Measurements from ENCODE around the gene RSU1.
A peak's percentile ranks its signal among the peaks of the same experiment; 100 is the strongest.

RSU1 gene

DNA sequence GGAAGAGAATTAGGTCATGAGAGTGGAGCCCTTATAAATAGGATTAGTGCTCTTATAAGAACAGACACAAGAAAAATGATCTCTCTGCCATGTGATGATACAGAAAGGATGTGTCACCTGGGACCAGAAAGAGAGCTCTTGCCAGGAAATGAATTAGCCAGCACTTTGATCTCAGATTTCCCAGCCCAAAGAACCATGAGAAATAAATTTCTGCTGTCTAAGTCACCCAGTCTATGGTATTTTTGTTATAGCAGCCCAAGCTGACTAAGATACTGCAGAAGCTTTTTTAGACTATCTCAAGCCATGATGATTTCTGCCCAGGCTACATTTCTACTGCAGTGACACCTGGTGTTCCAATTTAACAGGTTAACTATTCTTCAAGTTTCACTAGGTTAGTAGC is 84.8 kb downstream of the RSU1 start:
- no peak for DNase-seq

DNA sequence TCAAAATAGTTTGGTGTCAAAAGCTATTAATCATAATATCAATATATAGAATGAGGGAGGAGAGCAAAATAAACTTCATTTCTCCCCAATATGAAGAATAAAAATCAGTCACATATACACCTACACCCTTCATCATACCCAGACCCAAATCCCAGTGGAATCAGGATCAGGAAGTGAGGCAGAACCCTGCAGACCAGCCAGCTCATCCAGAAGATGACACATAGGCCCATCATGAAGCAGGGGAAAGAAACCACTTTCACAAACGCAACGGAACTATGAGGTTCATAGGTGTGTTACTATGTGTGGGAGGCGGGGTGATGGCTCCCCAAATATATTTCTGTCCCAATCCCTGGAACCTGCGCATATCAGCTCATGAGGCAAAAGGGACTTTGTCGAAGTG is 89.0 kb downstream of the RSU1 start:
- no peak for DNase-seq

DNA sequence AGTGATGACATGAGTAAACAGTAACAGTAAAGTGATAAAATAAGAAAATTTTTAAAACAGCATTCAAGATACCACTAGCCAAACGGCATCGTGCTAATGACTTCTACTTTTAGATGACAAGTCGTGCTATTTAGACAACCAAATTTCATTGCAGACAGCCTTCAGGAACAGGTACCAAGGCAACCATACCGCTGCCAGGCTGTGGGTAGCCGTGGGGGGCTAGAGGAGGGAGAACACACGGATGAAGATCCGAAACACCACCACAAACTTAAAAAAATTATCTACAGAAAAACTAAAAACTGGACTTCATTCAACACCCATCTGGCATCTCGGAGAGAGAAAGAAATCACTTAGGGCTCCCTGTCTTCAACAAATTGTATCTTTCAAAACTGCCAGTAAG is 89.6 kb downstream of the RSU1 start:
- DNase-seq, result no peak

DNA sequence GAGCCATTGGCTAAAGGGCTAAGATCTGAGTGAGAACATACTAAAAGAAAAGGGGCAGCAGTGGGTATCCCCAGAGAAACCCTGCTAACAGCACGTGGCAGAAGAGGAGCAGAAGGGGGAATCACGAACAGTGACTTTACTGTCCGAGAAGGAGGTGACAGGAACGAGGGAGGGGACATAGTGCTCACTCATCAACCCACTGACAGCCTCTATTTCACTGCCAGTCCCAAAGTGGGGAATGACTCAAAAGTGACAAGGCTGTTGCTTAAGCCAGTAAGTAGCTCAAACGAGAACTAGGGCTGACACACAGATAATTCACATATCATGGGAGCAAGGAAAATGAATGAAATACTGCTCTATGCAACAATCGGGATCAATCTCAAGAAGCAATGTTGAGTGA is 92.7 kb downstream of the RSU1 start:
- no peak for DNase-seq

DNA sequence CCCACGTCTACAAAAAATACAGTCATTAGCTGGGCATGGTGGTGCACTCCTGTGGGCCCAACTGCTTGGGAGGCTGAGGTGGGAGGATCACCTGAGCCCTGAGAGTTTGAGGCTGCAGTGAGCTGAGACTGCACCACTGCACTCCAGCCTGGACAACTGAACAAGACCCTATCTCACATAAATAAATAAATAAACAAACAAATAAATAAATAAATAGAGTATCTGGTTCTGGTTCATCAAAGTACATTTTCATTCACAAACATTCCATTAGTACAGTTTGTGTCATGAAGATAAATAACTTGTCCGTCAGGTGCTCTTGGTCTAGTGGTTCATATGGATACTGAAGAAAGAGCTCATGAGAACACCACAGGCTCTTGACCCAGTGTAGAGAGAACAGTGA is 96.4 kb downstream of the RSU1 start:
- no peak for DNase-seq

DNA sequence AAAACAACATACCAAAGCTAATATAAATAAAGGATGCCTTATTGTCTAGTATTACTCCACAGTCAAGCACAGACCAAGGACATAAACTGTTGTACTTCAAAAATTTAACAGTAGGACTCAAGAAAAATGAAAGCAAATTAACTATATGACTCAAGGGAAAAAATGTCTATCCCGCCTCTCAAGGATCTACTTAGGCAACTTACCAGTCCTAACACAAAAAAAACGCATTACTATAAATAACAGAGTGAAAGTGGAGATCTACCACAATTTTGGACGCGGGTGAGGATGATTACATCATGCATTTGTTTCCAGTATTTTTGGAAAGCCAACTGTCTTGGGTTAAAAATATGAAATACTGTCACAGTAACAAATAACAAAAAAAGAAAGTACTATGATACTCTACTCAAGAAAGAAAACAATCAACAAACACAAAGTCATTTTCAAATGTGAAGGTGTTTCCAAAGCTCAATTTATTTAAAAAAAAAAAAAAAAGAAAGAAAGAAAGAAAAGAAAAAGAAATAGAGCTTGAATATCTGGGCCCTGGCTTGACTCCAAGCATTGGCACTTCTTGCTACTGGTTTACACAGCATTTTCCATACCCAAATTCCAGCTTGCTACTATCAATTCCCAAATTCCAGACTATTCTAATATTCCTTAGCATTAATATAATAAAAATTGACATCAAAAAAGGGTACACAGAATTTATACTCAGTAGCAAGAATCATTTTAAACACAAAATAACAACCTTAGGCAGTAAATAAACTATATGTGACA is 99.4 kb downstream of the RSU1 start:
- DNase-seq, result no peak

DNA sequence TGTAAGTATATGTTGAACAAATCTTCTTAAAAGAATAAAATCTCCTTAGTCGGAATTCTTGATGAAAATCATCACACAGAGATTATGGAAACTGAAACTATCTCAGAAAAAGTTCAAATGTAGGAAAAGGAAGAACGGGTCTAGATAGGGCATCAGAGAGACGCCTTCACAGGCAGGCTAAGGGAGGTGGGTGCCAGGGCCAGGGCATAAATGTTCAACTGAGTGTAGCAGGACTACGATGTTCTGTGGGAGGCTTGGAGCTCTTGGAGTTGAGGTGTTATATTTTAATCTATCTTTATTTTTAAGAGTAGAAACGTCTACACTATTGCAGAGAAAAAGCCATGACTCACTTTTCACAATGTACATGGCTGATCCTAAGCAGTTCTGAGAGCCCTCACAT is 101.2 kb downstream of the RSU1 start:
- DNase-seq, result no peak

DNA sequence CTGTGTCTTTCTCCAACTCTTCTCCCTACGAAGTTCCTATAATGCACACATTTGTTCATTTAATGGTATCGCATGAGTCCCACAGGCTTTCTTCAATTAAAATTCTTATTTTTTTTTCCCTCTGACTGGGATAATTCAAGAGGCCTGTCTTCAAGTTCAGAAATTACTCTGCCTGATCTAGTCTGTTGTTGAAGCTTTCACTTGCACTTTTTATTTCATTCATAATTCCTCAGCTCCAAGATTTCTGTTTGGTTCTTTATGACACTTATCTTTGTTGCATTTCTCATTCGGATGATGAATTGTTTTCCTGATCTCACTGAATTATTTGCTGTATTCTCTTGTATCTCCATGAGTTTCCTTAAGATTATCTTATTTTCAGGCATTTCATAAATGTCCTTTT is 103.9 kb downstream of the RSU1 start:
- no peak for DNase-seq

DNA sequence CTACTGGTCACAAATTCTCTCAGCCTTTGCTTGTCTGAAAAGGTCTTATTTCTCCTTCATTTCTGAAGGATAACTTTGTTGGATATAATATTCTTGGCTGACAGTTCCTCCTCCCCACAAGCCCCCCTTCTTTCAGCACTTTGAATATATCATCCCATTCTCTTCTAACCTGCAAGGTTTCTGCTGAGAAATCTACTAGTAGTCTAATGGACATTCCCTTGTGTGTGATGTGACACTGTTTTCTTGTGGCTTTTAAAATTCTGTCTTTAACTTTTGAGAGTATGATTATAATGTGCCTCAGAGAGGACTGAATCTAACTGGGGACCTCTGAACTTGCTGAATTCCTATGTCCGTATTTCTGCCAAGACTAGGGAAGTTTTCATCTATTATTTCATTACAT is 104.3 kb downstream of the RSU1 start:
- DNase-seq, result no peak

DNA sequence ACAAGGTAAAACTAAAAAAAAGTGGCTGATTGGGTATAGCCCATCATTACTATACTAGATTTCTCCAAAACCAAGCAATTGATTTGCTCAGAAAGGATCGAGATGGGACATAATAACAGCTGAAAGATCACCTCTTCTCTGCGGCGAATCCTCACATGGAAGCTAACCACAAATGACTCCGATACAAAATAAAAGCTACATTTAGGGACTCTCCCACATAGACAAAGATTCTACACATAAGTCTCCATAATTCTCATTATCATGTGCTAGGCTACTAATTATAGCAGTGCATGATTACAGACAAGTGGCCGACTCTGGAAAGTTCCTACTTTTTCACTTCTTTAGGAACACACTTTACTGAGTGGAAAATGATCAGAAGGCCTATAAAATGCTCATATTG is 116.9 kb downstream of the RSU1 start:
- DNase-seq, result no peak

DNA sequence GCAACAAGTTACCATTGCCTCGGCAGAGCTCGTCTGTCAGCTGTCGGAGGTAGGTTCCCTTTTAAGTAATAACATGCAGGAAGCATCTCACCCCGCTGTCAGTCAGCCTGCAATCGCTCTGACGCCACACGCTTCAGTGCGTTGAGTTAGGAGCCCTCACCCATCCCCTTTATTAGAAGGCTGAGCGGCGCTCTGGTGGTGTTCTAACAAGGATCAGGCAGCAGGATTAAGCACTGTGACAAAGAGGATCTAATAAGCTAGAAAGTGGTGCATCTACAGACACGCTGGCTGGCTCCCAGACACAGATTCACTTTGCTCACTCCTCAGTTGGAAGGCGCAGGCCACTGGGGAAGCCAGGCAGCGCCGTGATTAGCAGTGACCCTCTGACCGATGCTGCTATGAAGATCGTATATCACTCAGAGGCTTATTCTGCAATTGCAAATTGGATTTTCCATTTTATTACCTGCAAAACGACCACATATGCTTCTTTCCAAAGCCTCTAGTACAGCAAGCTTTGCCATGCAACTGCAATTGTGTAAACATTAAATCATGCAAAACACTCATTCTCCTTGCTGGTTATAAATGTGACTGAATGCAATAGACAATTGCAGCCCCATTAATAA is 117.7 kb downstream of the RSU1 start:
- no peak for DNase-seq

DNA sequence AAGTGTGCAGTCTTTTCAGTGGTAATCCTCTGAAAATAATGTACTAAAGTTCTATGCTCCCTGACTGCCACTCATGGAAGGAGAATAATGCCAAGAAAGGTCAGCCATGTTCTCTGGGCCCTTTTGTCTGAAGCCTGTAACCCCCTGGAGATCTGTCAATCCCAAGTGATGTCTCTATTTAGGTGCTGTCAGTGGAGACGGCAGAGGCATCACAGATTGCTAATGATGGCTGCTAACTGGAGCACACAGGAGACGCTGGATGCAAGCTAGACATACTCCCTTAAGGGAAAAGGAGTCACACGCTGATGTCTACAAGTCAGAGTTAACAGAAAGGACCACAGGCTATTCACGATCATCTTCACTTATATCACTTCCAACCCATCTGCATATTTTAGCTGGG is 118.8 kb downstream of the RSU1 start:
- DNase-seq, result no peak

DNA sequence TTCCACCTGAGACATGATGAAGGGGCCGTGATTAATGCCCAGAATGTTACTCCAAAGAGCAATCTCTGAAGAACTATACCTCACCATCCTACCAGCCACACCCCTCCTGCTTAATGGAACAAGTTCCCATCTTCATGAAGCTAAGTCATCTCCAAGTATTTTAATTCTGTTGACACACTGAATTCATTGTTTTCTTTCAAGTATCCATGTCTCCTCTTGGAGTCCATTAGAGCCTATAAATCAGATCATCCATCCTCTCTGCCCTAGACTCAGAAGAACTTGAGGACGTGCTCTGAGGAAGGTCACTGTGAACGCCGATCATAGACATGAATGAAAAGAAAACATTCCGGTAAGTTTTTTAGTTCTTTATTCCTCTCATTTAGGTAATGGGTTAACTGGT is 126.8 kb downstream of the RSU1 start:
- no peak for DNase-seq

DNA sequence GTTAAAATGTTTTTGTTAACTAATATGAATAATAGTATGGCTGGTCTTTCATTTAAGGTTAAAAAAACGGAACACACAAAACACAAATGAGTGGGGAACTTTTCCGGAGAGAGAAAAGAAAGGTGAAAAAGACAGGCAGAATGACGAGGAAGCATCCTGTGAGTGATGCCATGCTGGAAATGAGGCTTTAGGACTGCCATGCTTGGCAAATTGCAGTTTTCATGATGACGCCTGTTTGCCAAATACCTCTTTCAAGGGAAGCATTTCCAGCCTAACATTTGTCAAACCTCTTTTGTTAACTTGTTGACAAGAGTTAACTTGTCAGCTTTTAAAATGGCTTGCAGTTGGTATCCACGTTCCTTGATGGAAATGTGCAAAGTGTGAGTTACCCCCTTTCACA is 127.5 kb downstream of the RSU1 start:
- DNase-seq, result no peak

DNA sequence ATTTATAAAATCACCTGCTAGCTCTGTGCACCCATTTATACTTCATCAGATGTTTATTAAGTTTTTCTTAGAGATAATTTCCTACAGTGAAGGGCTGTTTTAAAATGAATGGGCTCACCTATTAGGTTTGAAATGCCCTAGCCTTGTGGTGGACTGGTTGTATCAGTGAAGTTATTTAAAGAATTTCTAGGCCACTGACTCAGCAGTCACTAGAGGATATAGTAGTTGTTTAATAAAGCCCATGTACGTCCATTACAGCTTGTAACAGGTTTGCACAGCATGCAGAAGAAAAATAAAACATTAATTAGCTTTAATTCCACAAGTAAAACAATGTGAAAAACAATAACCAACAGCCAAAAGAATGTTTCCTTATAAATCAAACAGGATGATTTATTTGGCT is 128.0 kb downstream of the RSU1 start:
- DNase-seq, result no peak

DNA sequence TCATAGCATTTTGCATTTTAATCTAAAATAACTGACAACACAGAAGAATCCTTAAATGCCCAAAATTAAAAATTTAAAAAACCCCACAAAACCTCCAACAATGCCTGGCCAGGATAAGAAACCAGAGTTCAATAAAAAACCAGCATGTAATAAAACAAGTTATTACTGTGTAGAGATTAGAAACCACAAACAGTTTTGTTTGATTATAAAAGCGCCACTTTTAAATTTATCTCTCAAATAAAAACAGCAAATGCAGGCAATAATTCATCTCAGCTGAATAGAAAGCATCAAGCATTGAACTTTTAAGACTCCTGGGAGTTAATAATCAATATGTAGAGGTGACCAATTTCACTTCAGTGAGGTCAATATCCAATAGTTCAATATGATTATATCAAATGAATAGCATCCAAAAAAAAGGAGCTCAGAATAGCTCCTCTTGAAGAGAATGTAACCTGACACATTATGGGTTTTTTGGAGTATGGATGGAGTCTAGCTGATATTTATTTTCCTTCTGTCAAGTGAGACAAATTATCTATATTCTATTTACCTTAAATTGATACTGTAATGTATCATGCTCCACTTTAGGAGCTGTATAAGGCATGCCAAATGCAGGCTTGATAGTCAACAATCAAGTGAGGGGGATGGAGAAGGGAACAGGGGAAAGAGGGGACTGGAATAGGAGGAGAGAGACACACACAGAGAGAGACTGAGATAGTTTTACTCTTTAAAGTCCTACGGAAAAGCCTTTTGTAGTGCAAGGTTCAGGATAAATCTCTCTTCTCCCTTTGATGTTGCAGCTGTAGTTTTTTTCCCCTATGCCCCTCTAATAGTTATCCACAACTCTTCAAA is 130.9 kb downstream of the RSU1 start:
- DNase-seq, result no peak

DNA sequence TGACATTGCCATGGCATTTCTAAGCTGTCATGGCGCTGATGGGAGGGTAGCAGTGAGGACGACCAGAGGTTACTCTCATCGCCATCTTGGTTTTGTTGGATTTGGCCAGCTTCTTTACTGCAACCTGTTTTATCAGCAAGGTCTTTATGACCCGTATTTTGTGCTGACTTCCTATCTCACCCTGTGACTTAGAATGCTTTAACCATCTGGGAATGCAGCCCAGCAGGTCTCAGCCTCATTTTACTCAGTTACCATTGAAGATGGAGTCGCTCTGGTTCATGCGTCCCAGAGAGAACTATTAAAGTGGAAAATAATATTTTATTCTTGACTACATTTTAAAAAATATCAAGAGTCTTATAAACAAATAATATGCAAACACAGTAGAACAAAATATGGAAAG is 131.7 kb downstream of the RSU1 start:
- DNase-seq, result no peak

DNA sequence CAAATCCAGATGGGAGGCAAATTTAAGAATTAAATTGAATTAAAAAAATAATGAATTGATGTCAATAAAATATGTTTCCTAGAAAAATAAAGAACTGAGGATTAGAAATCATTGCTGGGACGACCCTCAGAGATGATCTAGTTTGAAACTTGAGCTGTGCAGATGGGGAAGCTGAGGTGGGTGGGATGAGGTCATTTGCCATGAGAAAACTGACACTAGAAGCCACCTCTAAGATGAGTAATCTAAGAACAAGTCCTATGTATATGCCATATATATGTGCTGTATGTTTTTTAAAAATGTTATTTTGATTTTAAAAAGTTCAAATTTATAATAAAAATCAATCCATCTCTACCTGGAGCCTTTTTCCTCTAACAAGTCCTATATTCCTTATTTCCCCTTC is 135.7 kb downstream of the RSU1 start:
- no peak for DNase-seq

DNA sequence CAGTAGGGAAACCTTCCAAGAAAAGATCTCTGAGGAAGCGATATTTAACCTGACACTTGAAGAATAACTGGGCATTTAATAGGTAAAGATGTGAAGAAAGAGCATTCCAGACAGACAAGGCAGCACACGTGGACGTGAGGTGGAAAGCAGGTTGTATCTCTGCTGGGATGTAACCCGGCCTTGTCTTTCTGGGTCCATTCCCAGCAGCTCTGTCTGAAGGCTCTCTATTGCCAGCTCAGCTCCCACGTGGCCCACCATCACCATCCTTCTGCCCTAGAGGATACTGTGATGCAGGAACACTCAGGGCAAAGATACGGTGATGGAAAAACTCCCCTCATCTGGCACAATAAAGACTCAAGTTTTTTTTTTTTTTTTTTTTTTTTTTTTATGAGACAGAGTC is 137.7 kb downstream of the RSU1 start:
- DNase-seq, result no peak

DNA sequence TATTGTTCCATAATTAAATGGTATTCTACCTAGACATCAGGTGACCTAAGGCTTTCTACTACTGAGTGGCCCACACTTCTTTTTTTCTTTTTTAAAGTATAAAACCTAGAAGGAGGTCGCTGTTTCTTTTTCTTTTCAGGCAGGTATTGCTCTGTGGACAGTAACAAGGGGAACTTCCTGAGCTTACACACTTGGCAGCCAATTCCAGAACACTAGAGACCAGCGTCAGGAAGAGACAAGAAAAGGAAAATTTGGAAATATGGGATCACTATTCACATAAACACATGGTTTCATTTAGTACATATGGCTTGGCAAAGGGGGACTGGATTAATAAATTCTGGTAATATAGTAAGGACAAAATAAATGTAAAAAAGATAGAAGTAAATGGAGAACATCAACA is 141.9 kb downstream of the RSU1 start:
- DNase-seq, result no peak

DNA sequence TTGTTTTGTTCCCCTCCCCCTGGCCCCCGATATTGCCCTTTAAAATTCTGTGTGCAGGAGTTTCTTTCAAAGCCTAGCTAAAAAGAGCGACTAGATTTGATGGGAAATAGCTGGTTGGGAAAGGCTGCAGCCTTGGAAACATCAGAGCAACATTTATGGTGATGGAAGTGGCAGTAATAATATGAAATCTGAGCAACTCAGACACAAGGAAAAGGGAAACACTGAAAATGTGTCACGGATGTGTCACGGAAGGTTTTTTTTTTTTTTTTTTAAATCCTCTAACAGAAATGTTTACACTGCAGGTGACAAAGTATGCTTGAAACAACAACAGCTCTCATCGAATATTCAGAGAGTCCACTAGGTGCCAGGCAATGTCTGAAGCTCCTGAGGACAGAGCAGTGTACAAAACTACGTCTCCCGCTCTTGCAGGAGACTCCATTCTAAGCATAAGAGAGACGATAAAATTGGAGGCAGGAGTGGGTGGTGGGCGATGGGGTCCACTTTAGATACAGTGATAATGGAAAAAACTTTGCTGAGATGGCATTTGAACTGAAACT is 143.0 kb downstream of the RSU1 start:
- DNase-seq, result peak in 1 of 2 experiments; percentile 16

DNA sequence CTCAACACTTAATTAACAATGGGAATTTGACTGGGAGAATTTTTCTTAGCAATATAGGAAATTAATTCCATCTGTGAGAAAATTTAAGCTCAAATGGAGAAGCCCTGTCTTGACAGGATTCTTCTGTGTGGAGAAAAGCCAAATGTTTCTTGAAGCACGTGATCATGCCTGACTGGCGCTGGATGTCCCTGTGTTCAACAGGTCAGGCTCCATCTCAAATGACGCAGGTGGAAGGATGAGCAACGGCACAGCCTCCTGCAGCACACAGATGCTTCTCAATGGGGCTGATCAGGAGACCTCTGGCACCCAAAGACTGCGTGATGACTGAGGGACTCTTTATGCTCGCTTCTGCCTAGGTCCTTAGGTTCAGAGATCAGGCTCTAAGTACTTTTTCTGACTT is 143.8 kb downstream of the RSU1 start:
- DNase-seq, result peak; percentile 34 to 39

DNA sequence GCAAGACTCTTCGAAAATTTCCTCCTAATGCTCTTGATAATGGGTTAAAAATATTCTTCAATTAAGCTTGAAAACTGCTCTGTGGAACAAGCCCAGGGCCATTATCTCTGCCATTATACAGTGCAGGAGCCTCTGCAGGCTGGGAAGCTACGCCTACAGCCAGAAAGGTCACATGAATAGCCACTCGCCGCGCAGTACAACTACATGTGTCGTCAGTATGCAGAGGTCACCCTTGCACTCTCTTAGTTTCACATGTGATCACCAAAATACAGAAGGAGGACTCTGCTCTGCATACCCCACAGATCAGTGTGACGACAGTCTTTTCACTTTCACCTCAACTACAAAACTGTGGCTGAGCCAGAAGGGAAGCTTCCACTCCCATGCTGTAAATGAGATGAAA is 153.8 kb downstream of the RSU1 start:
- DNase-seq, result no peak

DNA sequence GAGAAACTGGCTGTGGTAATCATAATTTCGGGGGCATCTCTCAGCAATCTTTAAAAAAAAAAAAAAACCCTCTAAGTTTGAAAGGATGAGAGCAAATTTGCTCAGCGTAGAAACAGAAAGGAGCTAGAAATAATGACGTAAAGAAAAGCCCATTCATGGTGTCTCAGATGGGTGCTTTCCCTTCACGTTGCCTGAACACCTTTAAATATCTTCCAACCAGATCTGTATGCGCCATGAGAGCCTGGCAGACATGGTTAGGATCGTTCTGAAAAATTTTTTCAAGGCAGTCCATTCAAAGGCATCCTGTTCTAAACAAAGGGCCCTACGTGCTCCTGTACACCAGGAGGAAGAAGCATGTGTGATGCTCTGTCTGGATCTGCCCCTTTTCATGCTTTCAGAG is 154.3 kb downstream of the RSU1 start:
- DNase-seq, result no peak

Measured in NCI-H1930 (cell line).